Measurements from ENCODE around the gene MMP11. TPM values are rescaled to one million over a fixed set of nuclear protein-coding genes. Genes with fewer than 3 reads are reported as not detected.
"Not testable (repeated sequence)": the region's sequence is repeated elsewhere in the genome, so short reads cannot be mapped to it uniquely, and the experiment has no call there.

Gene MMP11, protein sequence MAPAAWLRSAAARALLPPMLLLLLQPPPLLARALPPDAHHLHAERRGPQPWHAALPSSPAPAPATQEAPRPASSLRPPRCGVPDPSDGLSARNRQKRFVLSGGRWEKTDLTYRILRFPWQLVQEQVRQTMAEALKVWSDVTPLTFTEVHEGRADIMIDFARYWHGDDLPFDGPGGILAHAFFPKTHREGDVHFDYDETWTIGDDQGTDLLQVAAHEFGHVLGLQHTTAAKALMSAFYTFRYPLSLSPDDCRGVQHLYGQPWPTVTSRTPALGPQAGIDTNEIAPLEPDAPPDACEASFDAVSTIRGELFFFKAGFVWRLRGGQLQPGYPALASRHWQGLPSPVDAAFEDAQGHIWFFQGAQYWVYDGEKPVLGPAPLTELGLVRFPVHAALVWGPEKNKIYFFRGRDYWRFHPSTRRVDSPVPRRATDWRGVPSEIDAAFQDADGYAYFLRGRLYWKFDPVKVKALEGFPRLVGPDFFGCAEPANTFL
- total RNA-seq (0.52 TPM), polyA plus RNA-seq (1 to 10 TPM in 2 of 4 donors, under 1 TPM in 1, not detected in 1; 0.99 to 1.7 (median 1.0) TPM)

DNA sequence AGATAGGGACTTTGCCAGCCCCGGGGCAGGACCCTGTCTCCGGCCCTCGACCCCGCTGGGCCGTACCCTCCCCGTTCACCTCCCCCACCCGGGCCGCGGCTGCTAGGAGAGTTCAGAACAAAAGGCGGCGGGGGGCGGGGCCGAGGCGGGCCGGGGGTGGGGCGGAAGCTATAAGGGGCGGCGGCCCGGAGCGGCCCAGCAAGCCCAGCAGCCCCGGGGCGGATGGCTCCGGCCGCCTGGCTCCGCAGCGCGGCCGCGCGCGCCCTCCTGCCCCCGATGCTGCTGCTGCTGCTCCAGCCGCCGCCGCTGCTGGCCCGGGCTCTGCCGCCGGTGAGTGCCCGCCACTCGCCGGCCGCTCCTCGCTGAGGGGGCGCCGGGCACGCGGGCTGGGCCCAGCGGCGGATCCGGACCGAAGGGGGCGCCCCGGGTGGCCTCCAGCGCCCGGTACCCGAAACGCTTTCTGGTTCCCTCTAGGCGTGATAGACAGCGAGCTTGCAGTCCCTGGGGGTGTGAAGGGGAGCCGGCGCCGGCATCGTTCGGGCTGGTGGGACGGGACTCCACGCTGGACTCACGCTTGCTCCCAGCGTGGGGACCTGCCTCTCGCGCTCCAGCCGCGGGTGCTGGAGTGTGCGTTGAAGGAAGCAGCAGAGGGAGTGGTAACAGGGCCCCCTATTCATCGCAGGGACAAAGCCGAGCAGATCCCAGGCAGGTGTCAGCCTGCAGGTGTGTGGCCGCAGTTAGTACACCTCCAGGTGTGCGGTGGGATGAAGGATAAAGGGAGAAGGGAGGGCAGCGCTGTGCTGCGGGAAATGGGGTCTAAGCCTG is at the start of gene MMP11:
TSS of gene MMP11 (plus strand) at position 201 of the 825 bp plus-strand sequence. CDS start at position 223, 22 bp downstream.
- H3K36me3 ChIP-seq (ENCODE audit: control insufficient read depth, insufficient read depth, low read length) = no peaks in the 10 kb centered on the region
- Mint-ChIP-seq H3K9me3 (peaks cover 0 to 2% (median 0%) of the 10 kb centered on the region in 7 donors), H3K4me3 (peak within 1 kb of the TSS; percentile 71 to 86 (median 80)), H3K4me1 (peaks cover 3 to 20% (median 11%) of the 10 kb centered on the region in 4 donors), H3K27me3 (peaks cover 16% of the 10 kb centered on the region), H3K27ac (peak within 1 kb of the TSS in 2 of 3 donors; percentile 82 to 90), H3K36me3 (no peaks in the 10 kb centered on the region)
- H3K9me3 ChIP-seq (ENCODE audit: control insufficient read depth in 2 of 2, low read length in 2 of 2) = no peaks in the 10 kb centered on the region
- H3K27ac ChIP-seq (ENCODE audit: insufficient read depth, low read length, poor library complexity, severe bottlenecking) = no peak within 1 kb of the TSS
- no peak within 1 kb of the TSS for H3K4me3 ChIP-seq (ENCODE audit: low read depth, low read length)
- no peaks in the 10 kb centered on the region for H3K27me3 ChIP-seq (ENCODE audit: control insufficient read depth, insufficient read depth, low read length)
- H3K4me1 ChIP-seq (ENCODE audit: control insufficient read depth, insufficient read depth, low read length, poor library complexity, severe bottlenecking) = peaks cover 24% of the 10 kb centered on the region
- ATAC-seq (ENCODE audit: low read depth in 2 of 2) = peak; percentile 50 to 61
- peak; percentile 47 to 62 (median 49) for DNase-seq

DNA sequence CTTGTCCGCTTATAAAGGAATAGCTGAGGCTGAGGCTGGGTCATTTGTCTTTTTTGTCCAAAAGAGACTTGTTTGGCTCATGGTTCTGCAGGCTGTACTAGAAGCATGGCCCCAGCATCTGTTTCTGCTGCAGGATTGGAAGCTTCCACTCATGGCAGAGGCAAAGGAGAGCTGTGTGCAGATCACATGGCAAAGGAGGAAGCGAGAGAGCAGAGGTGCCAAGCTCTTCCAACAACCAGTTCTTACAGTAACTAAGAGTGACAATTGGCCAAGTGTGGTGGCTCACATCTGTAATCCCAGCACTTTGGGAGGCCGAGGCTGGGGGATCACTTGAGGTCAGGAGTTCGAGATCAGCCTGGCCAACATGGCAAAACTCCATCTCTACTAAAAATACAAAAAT is 44.5 kb upstream of the MMP11 start:
- not testable (repeated sequence) for H3K4me3 ChIP-seq (ENCODE audit: low read depth, low read length); H3K9me3 ChIP-seq (ENCODE audit: control insufficient read depth in 2 of 2, low read length in 2 of 2); H3K4me1 ChIP-seq (ENCODE audit: control insufficient read depth, insufficient read depth, low read length, poor library complexity, severe bottlenecking); H3K4me1 Mint-ChIP-seq; H3K36me3 ChIP-seq (ENCODE audit: control insufficient read depth, insufficient read depth, low read length); H3K36me3 Mint-ChIP-seq; H3K27ac ChIP-seq (ENCODE audit: insufficient read depth, low read length, poor library complexity, severe bottlenecking); H3K4me3 Mint-ChIP-seq; DNase-seq; H3K27me3 ChIP-seq (ENCODE audit: control insufficient read depth, insufficient read depth, low read length); H3K9me3 Mint-ChIP-seq; ATAC-seq (ENCODE audit: low read depth in 2 of 2)
- Mint-ChIP-seq H3K27me3 (peaks cover 16% of the 10 kb centered on the region), H3K27ac (peak overlapping the region in 1 of 3 donors; percentile 46)

DNA sequence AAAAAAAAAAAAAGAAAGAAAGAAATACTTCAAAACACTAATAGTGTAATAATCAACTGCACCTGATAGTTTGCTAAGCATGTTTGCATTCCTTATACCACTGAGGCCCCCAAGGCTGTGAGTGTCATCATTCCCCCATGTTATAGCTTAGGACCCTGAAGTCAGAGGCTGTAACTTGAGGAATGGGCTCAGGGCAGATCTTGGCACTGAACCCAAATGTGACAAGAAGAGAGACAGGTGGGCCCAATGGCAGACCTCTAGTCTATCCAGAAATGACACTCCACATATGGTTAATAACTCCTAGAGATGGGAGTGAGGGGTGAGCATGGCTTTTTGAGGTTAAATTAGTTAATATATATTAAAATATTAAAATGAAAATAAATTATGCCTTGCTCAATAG is 35.0 kb upstream of the MMP11 start:
- H3K27ac ChIP-seq (ENCODE audit: insufficient read depth, low read length, poor library complexity, severe bottlenecking) = no peak overlapping the region
- no peak overlapping the region for H3K4me3 ChIP-seq (ENCODE audit: low read depth, low read length)
- Mint-ChIP-seq H3K4me3 (no peak overlapping the region), H3K27ac (no peak overlapping the region), H3K9me3 (no peaks in the 10 kb centered on the region), H3K27me3 (no peaks in the 10 kb centered on the region), H3K36me3 (no peaks in the 10 kb centered on the region), H3K4me1 (no peaks in the 10 kb centered on the region)
- H3K36me3 ChIP-seq (ENCODE audit: control insufficient read depth, insufficient read depth, low read length) = peaks cover under 1% of the 10 kb centered on the region
- H3K27me3 ChIP-seq (ENCODE audit: control insufficient read depth, insufficient read depth, low read length) = no peaks in the 10 kb centered on the region
- no peaks in the 10 kb centered on the region for H3K9me3 ChIP-seq (ENCODE audit: control insufficient read depth in 2 of 2, low read length in 2 of 2)
- ATAC-seq (ENCODE audit: low read depth in 2 of 2) (no peak), DNase-seq (no peak)
- H3K4me1 ChIP-seq (ENCODE audit: control insufficient read depth, insufficient read depth, low read length, poor library complexity, severe bottlenecking) = no peaks in the 10 kb centered on the region

DNA sequence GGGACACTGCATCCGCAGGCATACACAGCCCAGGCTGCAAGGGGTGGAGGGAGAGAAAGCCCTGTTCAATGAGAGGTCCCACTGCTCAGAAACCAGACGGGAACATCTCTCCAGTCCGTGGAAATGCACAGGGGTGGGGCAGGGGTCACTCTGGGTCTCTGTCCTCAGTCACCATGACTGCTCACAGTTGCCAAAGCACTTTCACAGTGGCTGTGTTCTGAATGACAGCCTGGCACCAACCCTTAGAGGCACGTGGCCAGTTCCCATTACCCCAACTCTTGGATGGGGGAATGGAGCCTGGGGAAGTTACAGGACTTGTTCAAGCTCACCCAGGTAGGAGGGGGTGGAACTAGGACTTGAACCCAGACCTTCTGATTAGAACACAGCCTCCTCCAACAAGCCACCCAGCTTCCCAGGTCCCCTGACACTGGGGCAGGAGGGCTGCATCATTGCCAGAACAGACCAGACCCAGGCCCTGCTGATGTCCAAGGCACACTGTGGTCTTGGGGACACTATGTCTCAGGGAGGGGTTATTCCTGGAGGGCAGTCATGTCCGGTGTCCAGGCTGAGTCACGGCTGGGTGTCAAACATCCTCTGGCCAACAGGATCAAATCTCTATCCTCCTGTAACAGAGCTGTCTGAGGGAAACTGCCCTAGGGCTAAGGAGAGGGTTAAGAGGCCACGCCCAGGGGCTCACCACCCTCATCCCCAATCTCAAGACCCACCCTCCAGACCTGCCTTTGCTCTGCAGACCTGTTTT is 30.0 kb upstream of the MMP11 start:
- no peak for ATAC-seq (ENCODE audit: low read depth in 2 of 2)
- H3K9me3 Mint-ChIP-seq = peaks cover 0 to 4% (median 0%) of the 10 kb centered on the region in 7 donors

DNA sequence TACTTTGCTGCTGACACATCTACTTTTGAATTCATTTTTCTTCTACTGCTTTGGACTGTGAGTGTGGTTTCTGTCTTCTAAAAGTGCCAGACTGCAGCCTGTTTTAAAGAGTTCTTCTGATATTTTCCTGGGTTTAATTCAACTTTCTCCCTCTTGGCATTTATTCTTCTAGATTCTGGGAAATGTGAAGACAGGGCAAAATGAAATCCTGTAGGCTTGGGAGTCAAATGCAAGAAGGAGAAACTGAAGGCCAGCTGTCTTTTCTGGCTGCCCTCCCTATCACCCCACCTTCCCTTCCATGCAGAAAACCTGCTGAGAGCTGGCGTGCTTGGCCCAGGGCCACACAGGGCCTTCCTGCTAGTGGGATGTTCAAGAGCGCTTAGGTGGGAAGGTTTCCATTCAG is 29.3 kb upstream of the MMP11 start:
- no peak overlapping the region for H3K4me3 ChIP-seq (ENCODE audit: low read depth, low read length)
- Mint-ChIP-seq H3K4me3 (no peak overlapping the region), H3K27ac (no peak overlapping the region), H3K27me3 (no peaks in the 10 kb centered on the region), H3K36me3 (peaks cover 24% of the 10 kb centered on the region), H3K4me1 (peaks cover 0 to 3% (median 0%) of the 10 kb centered on the region in 4 donors), H3K9me3 (peaks cover 0 to 4% (median 0%) of the 10 kb centered on the region in 7 donors)
- H3K27ac ChIP-seq (ENCODE audit: insufficient read depth, low read length, poor library complexity, severe bottlenecking) = no peak overlapping the region
- DNase-seq = no peak
- H3K27me3 ChIP-seq (ENCODE audit: control insufficient read depth, insufficient read depth, low read length) = no peaks in the 10 kb centered on the region
- no peaks in the 10 kb centered on the region for H3K4me1 ChIP-seq (ENCODE audit: control insufficient read depth, insufficient read depth, low read length, poor library complexity, severe bottlenecking)
- ATAC-seq (ENCODE audit: low read depth in 2 of 2) = no peak
- H3K9me3 ChIP-seq (ENCODE audit: control insufficient read depth in 2 of 2, low read length in 2 of 2) = peaks cover 2 to 4% of the 10 kb centered on the region in 2 experiments
- peaks cover 19% of the 10 kb centered on the region for H3K36me3 ChIP-seq (ENCODE audit: control insufficient read depth, insufficient read depth, low read length)

More for the DNA sequence above, 30.0 kb upstream of the MMP11 start:
- H3K27me3 ChIP-seq (ENCODE audit: control insufficient read depth, insufficient read depth, low read length) = no peaks in the 10 kb centered on the region
- Mint-ChIP-seq H3K27ac (no peak overlapping the region), H3K27me3 (no peaks in the 10 kb centered on the region), H3K4me1 (peaks cover 0 to 3% (median 0%) of the 10 kb centered on the region in 4 donors), H3K36me3 (peaks cover 24% of the 10 kb centered on the region), H3K4me3 (no peak overlapping the region)
- no peak overlapping the region for H3K4me3 ChIP-seq (ENCODE audit: low read depth, low read length)
- H3K4me1 ChIP-seq (ENCODE audit: control insufficient read depth, insufficient read depth, low read length, poor library complexity, severe bottlenecking) = no peaks in the 10 kb centered on the region
- DNase-seq = no peak
- H3K36me3 ChIP-seq (ENCODE audit: control insufficient read depth, insufficient read depth, low read length) = peaks cover 19% of the 10 kb centered on the region
- peaks cover 2 to 4% of the 10 kb centered on the region in 2 experiments for H3K9me3 ChIP-seq (ENCODE audit: control insufficient read depth in 2 of 2, low read length in 2 of 2)
- no peak overlapping the region for H3K27ac ChIP-seq (ENCODE audit: insufficient read depth, low read length, poor library complexity, severe bottlenecking)

DNA sequence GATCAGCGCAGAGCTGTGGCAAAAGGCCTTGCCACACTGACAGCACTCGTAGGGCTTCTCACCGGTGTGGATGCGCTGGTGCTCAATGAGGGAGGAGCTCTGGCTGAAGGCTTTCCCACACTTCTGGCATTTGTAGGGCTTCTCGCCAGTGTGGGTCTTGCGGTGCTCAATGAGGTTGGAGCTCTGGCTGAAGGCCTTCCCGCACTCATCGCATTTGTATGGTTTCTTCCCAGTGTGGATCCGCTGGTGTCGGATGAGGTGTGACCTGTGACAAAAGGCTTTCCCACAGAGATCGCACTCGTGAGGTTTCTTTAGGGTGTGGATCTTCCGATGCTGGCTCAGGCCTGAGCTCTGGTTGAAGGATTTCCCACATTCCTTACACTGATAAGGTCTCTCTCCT is 28.6 kb upstream of the MMP11 start:
- Mint-ChIP-seq H3K4me1 (peaks cover 0 to 3% (median 0%) of the 10 kb centered on the region in 4 donors), H3K27ac (no peak overlapping the region), H3K36me3 (peaks cover 24% of the 10 kb centered on the region), H3K4me3 (no peak overlapping the region), H3K27me3 (no peaks in the 10 kb centered on the region), H3K9me3 (peaks cover 0 to 4% (median 0%) of the 10 kb centered on the region in 7 donors)
- no peak for ATAC-seq (ENCODE audit: low read depth in 2 of 2)
- Histone ChIP-seq H3K4me3 (ENCODE audit: low read depth, low read length) (no peak overlapping the region), H3K9me3 (ENCODE audit: control insufficient read depth in 2 of 2, low read length in 2 of 2) (peaks cover 2 to 4% of the 10 kb centered on the region in 2 experiments), H3K4me1 (ENCODE audit: control insufficient read depth, insufficient read depth, low read length, poor library complexity, severe bottlenecking) (no peaks in the 10 kb centered on the region), H3K27me3 (ENCODE audit: control insufficient read depth, insufficient read depth, low read length) (no peaks in the 10 kb centered on the region), H3K27ac (ENCODE audit: insufficient read depth, low read length, poor library complexity, severe bottlenecking) (no peak overlapping the region), H3K36me3 (ENCODE audit: control insufficient read depth, insufficient read depth, low read length) (peaks cover 19% of the 10 kb centered on the region)
- no peak for DNase-seq

DNA sequence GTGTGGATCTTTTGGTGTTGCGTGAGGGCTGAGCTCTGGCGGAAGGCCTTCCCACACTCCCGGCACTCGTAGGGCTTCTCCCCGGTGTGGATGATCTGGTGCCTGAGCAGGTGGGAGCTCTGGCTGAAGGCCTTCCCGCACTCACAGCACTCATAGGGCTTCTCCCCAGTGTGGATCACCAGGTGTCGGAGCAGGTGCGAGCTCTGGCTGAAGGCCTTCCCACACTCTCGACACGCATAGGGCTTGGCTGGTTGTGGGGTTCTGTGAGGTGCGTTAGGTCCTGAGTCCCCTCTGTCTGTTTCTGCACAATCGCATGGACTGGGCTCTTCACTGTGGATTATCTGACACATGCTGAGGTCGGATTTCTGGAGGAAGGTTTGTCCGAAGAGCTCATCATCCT is 28.2 kb upstream of the MMP11 start:
- ATAC-seq (ENCODE audit: low read depth in 2 of 2) (no peak), DNase-seq (no peak)
- Mint-ChIP-seq H3K27me3 (no peaks in the 10 kb centered on the region), H3K9me3 (peaks cover 0 to 4% (median 0%) of the 10 kb centered on the region in 7 donors), H3K4me3 (no peak overlapping the region), H3K27ac (no peak overlapping the region), H3K4me1 (peaks cover 0 to 3% (median 0%) of the 10 kb centered on the region in 4 donors), H3K36me3 (peaks cover 24% of the 10 kb centered on the region)
- no peaks in the 10 kb centered on the region for H3K4me1 ChIP-seq (ENCODE audit: control insufficient read depth, insufficient read depth, low read length, poor library complexity, severe bottlenecking)
- H3K27me3 ChIP-seq (ENCODE audit: control insufficient read depth, insufficient read depth, low read length) = no peaks in the 10 kb centered on the region
- no peak overlapping the region for H3K27ac ChIP-seq (ENCODE audit: insufficient read depth, low read length, poor library complexity, severe bottlenecking)
- H3K9me3 ChIP-seq (ENCODE audit: control insufficient read depth in 2 of 2, low read length in 2 of 2) = peaks cover 2 to 4% of the 10 kb centered on the region in 2 experiments
- no peak overlapping the region for H3K4me3 ChIP-seq (ENCODE audit: low read depth, low read length)
- H3K36me3 ChIP-seq (ENCODE audit: control insufficient read depth, insufficient read depth, low read length) = peaks cover 19% of the 10 kb centered on the region

Measured in CD4-positive, CD25-positive, alpha-beta regulatory T cell (primary cell).